Islet of Langerhans (tissue), 1 donor: ENCODE data around the gene CMAS.
"Not testable (repeated sequence)": the region's sequence is repeated elsewhere in the genome, so short reads cannot be mapped to it uniquely, and the experiment has no call there.

Source experiments
- FAIRE-seq: peaks from one replicate; lab custom pipeline; 2011; peaks lifted over from hg19 to GRCh38; lab: Jason Lieb, UNC

CMAS gene

GRCh38 chr12:22046090-22046967 lies at the start of gene CMAS:
TSS of gene CMAS (plus strand) at chr12:22046218. CDS start at chr12:22046304, 86 bp downstream.
- no peak for FAIRE-seq

- FAIRE-seq = no peak
Observed at GRCh38 chr12:21998295-21998694, 47.7 kb upstream of the CMAS start.

GRCh38 chr12:21998782-21999181 lies 47.2 kb upstream of the CMAS start:
- FAIRE-seq = no peak

GRCh38 chr12:22002430-22002829 lies 43.6 kb upstream of the CMAS start:
- FAIRE-seq = no peak

- FAIRE-seq = not testable (repeated sequence)
Observed at GRCh38 chr12:22007794-22008193, 38.2 kb upstream of the CMAS start.

- no peak for FAIRE-seq
Observed at GRCh38 chr12:22008196-22008595, 37.8 kb upstream of the CMAS start.

GRCh38 chr12:22014041-22014782 lies 31.8 kb upstream of the CMAS start:
- no peak for FAIRE-seq

GRCh38 chr12:22014783-22015144 lies 31.3 kb upstream of the CMAS start:
- FAIRE-seq = no peak

GRCh38 chr12:22016982-22017381 lies 29.0 kb upstream of the CMAS start:
- no peak for FAIRE-seq

GRCh38 chr12:22018860-22019259 lies 27.2 kb upstream of the CMAS start:
- peak; percentile 98 for FAIRE-seq

- FAIRE-seq = not testable (repeated sequence)
Observed at GRCh38 chr12:22023489-22023888, 22.5 kb upstream of the CMAS start.

GRCh38 chr12:22029491-22029890 lies 16.5 kb upstream of the CMAS start:
- no peak for FAIRE-seq

GRCh38 chr12:22029991-22030390 lies 16.0 kb upstream of the CMAS start:
- FAIRE-seq = no peak

GRCh38 chr12:22032732-22033131 lies 13.3 kb upstream of the CMAS start:
- no peak for FAIRE-seq

GRCh38 chr12:22034709-22035506 lies 11.1 kb upstream of the CMAS start:
- FAIRE-seq = no peak

- FAIRE-seq = no peak
Observed at GRCh38 chr12:22037947-22038346, 8.1 kb upstream of the CMAS start.

- no peak for FAIRE-seq
Observed at GRCh38 chr12:22038734-22039133, 7.3 kb upstream of the CMAS start.

- FAIRE-seq = no peak
Observed at GRCh38 chr12:22039361-22039760, 6.7 kb upstream of the CMAS start.

- no peak for FAIRE-seq
Observed at GRCh38 chr12:22042976-22043669, 2.9 kb upstream of the CMAS start.

GRCh38 chr12:22043943-22044342 lies 2.1 kb upstream of the CMAS start:
- no peak for FAIRE-seq

- FAIRE-seq = no peak
Observed at GRCh38 chr12:22044391-22044790, 1.6 kb upstream of the CMAS start.

- FAIRE-seq = no peak
Observed at GRCh38 chr12:22046968-22047390, 961 bp downstream of the CMAS start.
